ENCODE results near the gene ANKH.

The ANKH gene

GRCh38 chr5:14854799-14855198, 16.8 kb downstream of the ANKH start:
- DNase-seq (ENCODE audit: low read depth, low spot score), result no peak
- Histone ChIP-seq H3K27me3 (ENCODE audit: insufficient read depth, insufficient read length) (no peaks in the 10 kb centered on the region), H3K4me3 (ENCODE audit: insufficient read length, low read depth) (no peak overlapping the region), H3K36me3 (ENCODE audit: insufficient read depth, insufficient read length, low read length) (no peaks in the 10 kb centered on the region), H3K9ac (ENCODE audit: insufficient read length, low read depth) (no peak overlapping the region), H3K4me1 (ENCODE audit: insufficient read depth, insufficient read length) (no peaks in the 10 kb centered on the region), H3K9me3 (ENCODE audit: insufficient read depth, low read length) (no peaks in the 10 kb centered on the region)
- no peak for TF ChIP-seq YY1 (IDR thresholded peaks at IDR 0.05; ENCODE audit: insufficient read depth, insufficient read length)
- no peak for TF ChIP-seq SUZ12 (IDR thresholded peaks at IDR 0.05; ENCODE audit: extremely low read depth, insufficient read depth, insufficient read length)
- TF ChIP-seq ZNF274 (IDR thresholded peaks at IDR 0.05; ENCODE audit: low read depth, low read length), result no peak

- no peaks in the 10 kb centered on the region for H3K36me3 ChIP-seq (ENCODE audit: insufficient read depth, insufficient read length, low read length)
- H3K27me3 ChIP-seq (ENCODE audit: insufficient read depth, insufficient read length), result no peaks in the 10 kb centered on the region
- no peak overlapping the region for H3K4me3 ChIP-seq (ENCODE audit: insufficient read length, low read depth)
- no peak overlapping the region for H3K9ac ChIP-seq (ENCODE audit: insufficient read length, low read depth)
- TF ChIP-seq SUZ12 (IDR thresholded peaks at IDR 0.05; ENCODE audit: extremely low read depth, insufficient read depth, insufficient read length) (no peak), ZNF274 (IDR thresholded peaks at IDR 0.05; ENCODE audit: low read depth, low read length) (no peak), YY1 (IDR thresholded peaks at IDR 0.05; ENCODE audit: insufficient read depth, insufficient read length) (no peak)
- H3K9me3 ChIP-seq (ENCODE audit: insufficient read depth, low read length), result no peaks in the 10 kb centered on the region
- no peaks in the 10 kb centered on the region for H3K4me1 ChIP-seq (ENCODE audit: insufficient read depth, insufficient read length)
- DNase-seq (ENCODE audit: low read depth, low spot score), result no peak
These were observed 17.9 kb downstream of the ANKH start for GRCh38 chr5:14853685-14854084.

- Histone ChIP-seq H3K36me3 (ENCODE audit: insufficient read depth, insufficient read length, low read length) (no peaks in the 10 kb centered on the region), H3K9me3 (ENCODE audit: insufficient read depth, low read length) (no peaks in the 10 kb centered on the region), H3K4me1 (ENCODE audit: insufficient read depth, insufficient read length) (no peaks in the 10 kb centered on the region), H3K9ac (ENCODE audit: insufficient read length, low read depth) (no peak overlapping the region), H3K27me3 (ENCODE audit: insufficient read depth, insufficient read length) (no peaks in the 10 kb centered on the region), H3K4me3 (ENCODE audit: insufficient read length, low read depth) (no peak overlapping the region)
- TF ChIP-seq SUZ12 (IDR thresholded peaks at IDR 0.05; ENCODE audit: extremely low read depth, insufficient read depth, insufficient read length) (no peak), ZNF274 (IDR thresholded peaks at IDR 0.05; ENCODE audit: low read depth, low read length) (no peak), YY1 (IDR thresholded peaks at IDR 0.05; ENCODE audit: insufficient read depth, insufficient read length) (no peak)
- DNase-seq (ENCODE audit: low read depth, low spot score), result no peak
These were observed 18.8 kb downstream of the ANKH start for GRCh38 chr5:14852779-14853178.

- Histone ChIP-seq H3K4me1 (ENCODE audit: insufficient read depth, insufficient read length) (no peaks in the 10 kb centered on the region), H3K27me3 (ENCODE audit: insufficient read depth, insufficient read length) (no peaks in the 10 kb centered on the region), H3K9ac (ENCODE audit: insufficient read length, low read depth) (no peak overlapping the region), H3K9me3 (ENCODE audit: insufficient read depth, low read length) (no peaks in the 10 kb centered on the region), H3K36me3 (ENCODE audit: insufficient read depth, insufficient read length, low read length) (no peaks in the 10 kb centered on the region), H3K4me3 (ENCODE audit: insufficient read length, low read depth) (no peak overlapping the region)
- TF ChIP-seq SUZ12 (IDR thresholded peaks at IDR 0.05; ENCODE audit: extremely low read depth, insufficient read depth, insufficient read length), result no peak
- no peak for TF ChIP-seq YY1 (IDR thresholded peaks at IDR 0.05; ENCODE audit: insufficient read depth, insufficient read length)
- TF ChIP-seq ZNF274 (IDR thresholded peaks at IDR 0.05; ENCODE audit: low read depth, low read length), result no peak
- DNase-seq (ENCODE audit: low read depth, low spot score), result no peak
These were observed 19.5 kb downstream of the ANKH start for GRCh38 chr5:14851999-14852526.

GRCh38 chr5:14851597-14851996, 20.0 kb downstream of the ANKH start:
- no peaks in the 10 kb centered on the region for H3K36me3 ChIP-seq (ENCODE audit: insufficient read depth, insufficient read length, low read length)
- H3K4me3 ChIP-seq (ENCODE audit: insufficient read length, low read depth), result no peak overlapping the region
- no peak for DNase-seq (ENCODE audit: low read depth, low spot score)

GRCh38 chr5:14851050-14851419, 20.5 kb downstream of the ANKH start:
- H3K36me3 ChIP-seq (ENCODE audit: insufficient read depth, insufficient read length, low read length), result no peaks in the 10 kb centered on the region
- no peak for TF ChIP-seq YY1 (IDR thresholded peaks at IDR 0.05; ENCODE audit: insufficient read depth, insufficient read length)
- no peaks in the 10 kb centered on the region for H3K4me1 ChIP-seq (ENCODE audit: insufficient read depth, insufficient read length)

More at GRCh38 chr5:14851597-14851996, 20.0 kb downstream of the ANKH start:
- TF ChIP-seq ZNF274 (IDR thresholded peaks at IDR 0.05; ENCODE audit: low read depth, low read length) (no peak), SUZ12 (IDR thresholded peaks at IDR 0.05; ENCODE audit: extremely low read depth, insufficient read depth, insufficient read length) (no peak), YY1 (IDR thresholded peaks at IDR 0.05; ENCODE audit: insufficient read depth, insufficient read length) (no peak)
- H3K4me1 ChIP-seq (ENCODE audit: insufficient read depth, insufficient read length), result no peaks in the 10 kb centered on the region
- no peaks in the 10 kb centered on the region for H3K27me3 ChIP-seq (ENCODE audit: insufficient read depth, insufficient read length)
- no peak overlapping the region for H3K9ac ChIP-seq (ENCODE audit: insufficient read length, low read depth)
- no peaks in the 10 kb centered on the region for H3K9me3 ChIP-seq (ENCODE audit: insufficient read depth, low read length)

GRCh38 chr5:14850419-14851049, 21.0 kb downstream of the ANKH start:
- no peaks in the 10 kb centered on the region for H3K27me3 ChIP-seq (ENCODE audit: insufficient read depth, insufficient read length)
- TF ChIP-seq ZNF274 (IDR thresholded peaks at IDR 0.05; ENCODE audit: low read depth, low read length) (no peak), YY1 (IDR thresholded peaks at IDR 0.05; ENCODE audit: insufficient read depth, insufficient read length) (no peak), SUZ12 (IDR thresholded peaks at IDR 0.05; ENCODE audit: extremely low read depth, insufficient read depth, insufficient read length) (no peak)

More at GRCh38 chr5:14851050-14851419, 20.5 kb downstream of the ANKH start:
- H3K9me3 ChIP-seq (ENCODE audit: insufficient read depth, low read length), result no peaks in the 10 kb centered on the region
- no peak overlapping the region for H3K4me3 ChIP-seq (ENCODE audit: insufficient read length, low read depth)
- DNase-seq (ENCODE audit: low read depth, low spot score), result no peak
- no peak overlapping the region for H3K9ac ChIP-seq (ENCODE audit: insufficient read length, low read depth)
- H3K27me3 ChIP-seq (ENCODE audit: insufficient read depth, insufficient read length), result no peaks in the 10 kb centered on the region

More at GRCh38 chr5:14850419-14851049, 21.0 kb downstream of the ANKH start:
- H3K4me3 ChIP-seq (ENCODE audit: insufficient read length, low read depth), result no peak overlapping the region
- no peak overlapping the region for H3K9ac ChIP-seq (ENCODE audit: insufficient read length, low read depth)
- H3K9me3 ChIP-seq (ENCODE audit: insufficient read depth, low read length), result no peaks in the 10 kb centered on the region
- H3K4me1 ChIP-seq (ENCODE audit: insufficient read depth, insufficient read length), result no peaks in the 10 kb centered on the region
- no peak for DNase-seq (ENCODE audit: low read depth, low spot score)
- no peaks in the 10 kb centered on the region for H3K36me3 ChIP-seq (ENCODE audit: insufficient read depth, insufficient read length, low read length)
